Gastroesophageal sphincter (tissue), 3 donors: Measurements from ENCODE around the gene UTP3.
"Not testable (repeated sequence)": the region's sequence is repeated elsewhere in the genome, so short reads cannot be mapped to it uniquely, and the experiment has no call there.

ENCODE experiments used
- CTCF ChIP-seq, 4 experiments: fragments of 200-600 bp in 2 of 4; fragments of 450-650 bp in 2 of 4; sonication (generic) in 1 of 4; IDR thresholded peaks; one replicate each; pipeline ENCODE4 v1.5.1; 2017 to 2019; ENCODE audit warnings: antibody characterized with exemption in 4 of 4, mild to moderate bottlenecking in 2 of 4, moderate library complexity in 2 of 4
- POLR2A ChIP-seq, 2 donors: fragments of 450-650 bp; IDR thresholded peaks; one replicate each; pipeline ENCODE4 v1.6.1; 2017; ENCODE audit warnings: antibody characterized with exemption in 2 of 2, mild to moderate bottlenecking in 2 of 2, moderate library complexity in 1 of 2

- TF ChIP-seq POLR2A, CTCF (IDR thresholded peaks at IDR 0.05): not testable (repeated sequence)
Observed at GRCh38 chr4:70650741-70651140, 37.6 kb upstream of the UTP3 start.
